HG03442 (cell line): ENCODE results near the gene NEURL3.
"Not testable (repeated sequence)": the region's sequence is repeated elsewhere in the genome, so short reads cannot be mapped to it uniquely, and the experiment has no call there.

Experiments
- ATAC-seq: cut with Tn5 transposase; IDR thresholded peaks from one replicate; pipeline ENCODE4 v1.9.1; 2021; ENCODE audit warnings: mild to moderate bottlenecking, moderate library complexity; ENCODE audit not compliant: unreplicated experiment

NEURL3 gene

GRCh38 chr2:96508521-96509113 lies 3.5 kb upstream of the NEURL3 start:
- no peak for ATAC-seq

GRCh38 chr2:96507957-96508520 lies 2.9 kb upstream of the NEURL3 start:
- no peak for ATAC-seq

- no peak for ATAC-seq
Measured at GRCh38 chr2:96506907-96507240, 1.7 kb upstream of the NEURL3 start.

GRCh38 chr2:96506016-96506906 lies 1.1 kb upstream of the NEURL3 start:
- ATAC-seq, result no peak

GRCh38 chr2:96503637-96504243 lies 1.4 kb downstream of the NEURL3 start:
- no peak for ATAC-seq

- ATAC-seq, result no peak
Measured at GRCh38 chr2:96502891-96503636, 2.1 kb downstream of the NEURL3 start.

- ATAC-seq, result no peak
Measured at GRCh38 chr2:96501886-96502810, 3.0 kb downstream of the NEURL3 start.

GRCh38 chr2:96501471-96501874 lies 3.7 kb downstream of the NEURL3 start:
- no peak for ATAC-seq

- ATAC-seq, result no peak
Measured at GRCh38 chr2:96500385-96501066, 4.6 kb downstream of the NEURL3 start.

- no peak for ATAC-seq
Measured at GRCh38 chr2:96499061-96499960, 5.8 kb downstream of the NEURL3 start.

- not testable (repeated sequence) for ATAC-seq
Measured at GRCh38 chr2:96498611-96499010, 6.5 kb downstream of the NEURL3 start.

GRCh38 chr2:96498021-96498431 lies 7.1 kb downstream of the NEURL3 start:
- no peak for ATAC-seq

- ATAC-seq, result no peak
Measured at GRCh38 chr2:96495982-96496629, 9.1 kb downstream of the NEURL3 start.

- ATAC-seq, result no peak
Measured at GRCh38 chr2:96494188-96494587, 11.0 kb downstream of the NEURL3 start.

GRCh38 chr2:96493072-96493471 lies 12.1 kb downstream of the NEURL3 start:
- no peak for ATAC-seq

GRCh38 chr2:96491860-96492497 lies 13.2 kb downstream of the NEURL3 start:
- no peak for ATAC-seq

- ATAC-seq, result no peak
Measured at GRCh38 chr2:96489663-96490062, 15.5 kb downstream of the NEURL3 start.
